HG02759 (cell line): Measurements from ENCODE around the gene AKAP5.

Source experiments
- ATAC-seq: cut with Tn5 transposase; IDR thresholded peaks from one replicate; pipeline ENCODE4 v1.9.1; 2021; ENCODE audit warnings: mild to moderate bottlenecking, moderate library complexity; ENCODE audit not compliant: unreplicated experiment

Gene AKAP5

DNA sequence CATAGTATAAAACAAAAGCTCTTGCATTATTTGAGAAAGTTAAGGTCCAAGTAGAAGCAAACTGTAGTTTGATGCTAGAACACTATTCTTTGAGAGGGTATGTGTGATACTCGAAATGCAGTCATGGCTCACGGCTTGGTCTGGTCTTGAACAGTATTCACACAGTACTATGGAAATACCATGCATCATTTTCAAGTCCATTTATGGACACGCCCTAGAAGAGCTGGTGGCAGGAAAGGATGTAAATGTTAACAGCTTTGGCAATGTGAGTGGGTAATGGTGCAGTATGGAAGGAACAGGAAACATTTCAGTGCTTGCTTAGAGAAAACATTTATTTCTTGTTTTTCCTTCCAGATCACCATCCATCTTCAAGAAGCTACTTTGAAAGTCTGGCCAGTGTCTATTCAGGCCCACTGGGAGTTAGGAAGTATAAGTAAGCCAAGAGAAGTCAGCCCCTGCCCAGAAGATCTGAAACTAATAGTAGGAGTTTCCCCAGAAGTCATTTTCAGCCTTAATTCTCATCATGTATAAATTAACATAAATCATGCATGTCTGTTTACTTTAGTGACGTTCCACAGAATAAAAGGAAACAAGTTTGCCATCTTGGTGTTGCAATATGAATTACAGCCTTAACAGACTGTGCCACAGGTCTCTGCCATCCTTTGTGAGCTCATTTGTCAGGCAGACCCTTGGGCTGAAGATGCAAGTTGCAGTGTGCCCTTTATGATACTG lies 5.7 kb upstream of the AKAP5 start:
- ATAC-seq: no peak

DNA sequence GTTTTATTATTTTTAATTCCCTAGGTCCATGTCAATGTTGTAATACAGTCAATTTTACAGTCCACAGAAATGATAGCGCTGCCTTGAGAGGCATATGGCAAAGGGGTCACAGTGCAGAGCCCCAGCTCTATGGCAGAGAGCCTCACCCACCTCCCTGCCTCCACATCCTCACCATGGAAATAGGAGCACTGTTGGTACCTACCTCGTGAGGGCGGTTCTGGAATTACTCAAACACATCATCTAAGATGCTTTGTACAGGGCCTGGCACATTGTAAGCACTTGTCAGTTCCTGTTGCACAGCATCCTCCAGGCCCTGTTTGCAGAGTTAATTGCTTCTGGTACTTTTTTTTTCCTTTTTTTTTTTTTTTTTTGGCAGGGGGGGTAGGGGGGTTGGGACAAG lies 4.1 kb upstream of the AKAP5 start:
- ATAC-seq: no peak

DNA sequence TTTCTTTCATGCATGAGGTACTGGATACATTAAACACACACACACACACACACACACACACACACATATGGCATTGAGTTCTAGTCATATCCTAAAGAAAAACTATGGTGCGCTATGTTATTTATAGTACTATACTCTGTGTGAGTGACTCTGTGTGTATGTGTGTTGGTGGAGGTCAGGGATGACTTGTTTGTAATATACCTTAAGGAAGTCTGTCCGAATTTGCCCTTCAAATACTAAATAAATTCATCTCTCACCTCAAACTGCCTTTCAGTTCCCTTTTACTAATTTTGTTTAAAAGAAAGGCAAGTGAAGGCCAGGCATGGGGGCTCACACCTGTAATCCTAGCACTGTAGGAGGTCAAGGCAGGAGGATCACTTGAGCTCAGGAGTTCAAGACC lies 2.1 kb upstream of the AKAP5 start:
- ATAC-seq: no peak

DNA sequence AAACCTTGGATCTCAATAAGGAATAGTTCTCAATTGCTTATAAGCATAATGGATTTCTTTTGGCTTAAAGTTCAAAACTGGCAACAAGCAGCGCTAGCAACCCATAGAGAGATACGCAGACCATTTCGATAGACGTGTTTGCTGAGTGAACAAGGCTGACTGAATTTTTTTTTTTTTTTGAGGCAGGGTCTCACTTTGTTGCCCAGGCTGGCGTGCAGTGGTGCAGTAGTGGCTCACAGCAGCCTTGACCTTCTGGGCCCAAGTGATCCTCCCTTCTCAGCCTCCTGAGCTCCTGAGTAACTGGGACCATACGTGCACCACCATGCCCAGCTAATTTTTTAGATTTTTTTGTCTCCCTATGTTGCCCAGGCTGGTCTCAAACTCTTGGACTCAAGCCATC lies 1.4 kb upstream of the AKAP5 start:
- no peak for ATAC-seq

DNA sequence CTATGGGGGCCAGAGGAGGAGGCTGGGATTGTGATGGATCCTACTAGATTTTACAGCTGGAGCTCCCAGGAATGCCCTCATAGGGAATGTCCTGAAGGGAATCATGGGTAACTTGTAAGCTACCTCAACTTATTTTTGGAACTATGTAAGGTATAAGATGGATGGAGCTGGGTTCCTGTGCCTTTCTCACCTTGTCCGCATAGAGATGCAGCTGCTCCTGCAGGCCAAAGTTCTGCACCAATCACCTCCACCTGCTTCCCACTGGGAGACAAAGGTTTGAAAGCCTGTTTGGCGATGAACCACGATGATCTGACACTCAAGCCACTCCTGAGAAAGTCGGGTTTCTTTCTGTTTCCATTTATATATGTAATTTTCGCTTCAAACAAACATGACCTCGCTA lies 648 bp upstream of the AKAP5 start:
- ATAC-seq: no peak

DNA sequence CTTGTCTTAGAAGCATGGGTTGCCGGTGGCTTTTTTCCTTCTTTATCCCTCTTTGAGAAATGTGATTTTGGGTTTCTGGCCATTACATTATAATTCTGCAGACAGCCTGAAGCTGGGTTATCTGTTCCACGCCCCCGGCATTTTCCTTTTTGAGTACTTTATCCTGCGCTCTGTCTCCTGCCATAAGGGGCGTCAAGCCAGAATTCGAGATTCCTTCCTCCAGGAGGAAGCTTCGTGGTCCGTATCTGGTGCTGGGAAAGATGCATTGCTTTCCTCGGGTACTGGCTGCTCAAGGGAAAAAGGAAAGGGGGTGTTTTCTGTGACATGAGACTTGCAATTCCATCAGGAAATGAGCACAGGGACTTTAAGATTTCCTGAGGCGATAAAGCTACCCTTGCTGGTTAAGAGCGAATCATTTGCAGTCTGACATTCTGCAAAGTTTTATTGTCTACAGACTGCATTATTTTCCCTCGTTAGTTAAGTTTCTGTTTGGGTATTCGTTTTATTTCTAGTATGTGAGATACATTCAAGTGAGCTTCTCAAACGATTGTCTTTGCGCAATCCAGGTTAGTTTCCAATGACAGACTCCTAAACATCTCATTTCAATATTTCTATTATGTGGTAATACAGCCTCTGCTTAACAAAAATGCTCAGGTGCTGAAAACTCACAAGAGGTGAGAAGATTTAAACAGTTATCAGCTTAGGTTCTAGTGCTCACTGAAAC lies 694 bp downstream of the AKAP5 start:
- no peak for ATAC-seq

DNA sequence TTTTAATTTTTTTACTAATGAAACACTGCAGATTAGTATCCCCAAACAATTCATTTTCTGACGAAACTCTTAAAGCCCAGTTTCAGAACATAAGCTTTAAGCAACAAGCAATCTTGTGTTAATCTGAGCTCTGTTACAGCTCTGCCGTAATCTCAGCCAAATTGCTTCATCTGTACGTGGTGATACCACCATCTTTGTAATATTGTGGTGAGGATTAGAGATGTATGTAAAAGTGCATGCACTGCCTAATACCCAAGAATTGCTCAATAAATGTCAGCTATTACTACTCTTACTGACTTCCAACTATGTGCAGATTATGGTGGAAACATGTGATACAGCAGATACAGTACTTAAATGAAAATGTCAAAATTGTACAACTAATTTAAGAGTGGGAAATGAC lies 1.8 kb downstream of the AKAP5 start:
- no peak for ATAC-seq

DNA sequence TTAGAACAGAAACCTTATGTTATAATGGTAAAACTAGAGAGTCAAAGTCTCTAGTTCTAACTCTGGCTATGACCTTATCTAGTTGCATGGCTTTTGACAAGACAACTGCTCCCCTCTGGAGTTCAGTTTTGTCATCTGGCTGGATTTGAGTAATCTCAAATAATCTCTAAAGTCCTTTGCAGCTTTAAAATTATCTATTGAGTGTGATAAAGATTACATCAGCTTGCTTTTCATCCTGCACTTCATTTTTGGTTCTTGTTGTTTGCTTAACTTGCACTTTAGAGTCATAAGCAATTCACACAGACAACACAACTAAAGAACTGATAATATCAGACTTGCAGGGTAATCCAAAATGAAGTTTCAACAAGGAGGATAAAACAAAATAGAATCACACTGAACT lies 2.3 kb downstream of the AKAP5 start:
- no peak for ATAC-seq

DNA sequence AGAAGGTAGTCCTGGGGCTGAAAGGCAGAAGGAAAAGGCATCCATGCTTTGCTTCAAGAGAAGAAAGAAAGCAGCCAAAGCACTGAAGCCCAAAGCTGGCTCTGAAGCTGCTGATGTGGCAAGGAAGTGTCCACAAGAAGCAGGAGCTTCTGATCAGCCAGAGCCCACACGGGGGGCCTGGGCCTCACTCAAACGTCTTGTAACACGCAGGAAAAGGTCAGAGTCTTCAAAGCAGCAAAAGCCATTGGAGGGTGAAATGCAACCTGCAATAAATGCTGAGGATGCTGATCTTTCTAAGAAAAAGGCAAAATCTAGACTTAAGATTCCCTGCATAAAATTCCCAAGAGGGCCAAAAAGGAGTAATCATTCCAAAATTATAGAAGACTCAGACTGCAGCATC lies 3.2 kb downstream of the AKAP5 start:
- ATAC-seq: no peak

DNA sequence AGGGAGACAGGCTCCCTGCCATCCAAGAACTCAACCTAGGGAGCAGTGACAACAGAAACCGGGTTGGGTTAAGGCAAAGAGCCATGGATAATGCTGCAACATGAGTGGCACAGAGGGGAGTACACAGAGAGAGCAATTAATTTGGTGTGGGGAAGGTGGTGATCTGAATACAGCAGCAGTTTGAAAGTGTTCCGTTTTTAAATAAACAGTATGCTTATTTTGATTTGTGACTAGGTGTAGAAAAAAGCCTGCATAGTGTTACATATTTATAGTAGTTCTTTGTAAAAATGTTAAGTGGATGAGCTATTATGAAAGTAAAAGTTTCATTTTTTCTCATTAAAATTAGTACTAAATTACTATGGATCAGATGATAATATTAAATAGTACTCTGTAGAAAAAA lies 8.7 kb downstream of the AKAP5 start:
- ATAC-seq: no peak

DNA sequence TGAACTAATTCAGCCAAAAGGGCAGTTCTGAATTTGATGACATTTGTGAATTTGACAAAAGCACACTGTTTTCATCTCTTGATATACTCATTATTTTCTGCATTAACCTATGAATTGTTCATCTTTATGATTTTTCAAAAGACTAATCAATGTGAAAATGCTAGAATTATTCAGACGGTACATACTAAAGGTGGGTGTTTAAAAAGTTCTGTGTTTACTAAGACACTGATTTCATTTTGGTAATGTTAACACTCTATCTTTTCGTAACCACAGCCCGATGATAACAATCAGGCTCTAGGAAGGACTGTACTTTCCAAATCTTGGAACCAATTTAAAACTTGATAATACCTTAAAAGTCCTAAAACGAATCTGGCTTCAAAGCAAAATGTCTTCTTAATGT lies 9.4 kb downstream of the AKAP5 start:
- no peak for ATAC-seq

DNA sequence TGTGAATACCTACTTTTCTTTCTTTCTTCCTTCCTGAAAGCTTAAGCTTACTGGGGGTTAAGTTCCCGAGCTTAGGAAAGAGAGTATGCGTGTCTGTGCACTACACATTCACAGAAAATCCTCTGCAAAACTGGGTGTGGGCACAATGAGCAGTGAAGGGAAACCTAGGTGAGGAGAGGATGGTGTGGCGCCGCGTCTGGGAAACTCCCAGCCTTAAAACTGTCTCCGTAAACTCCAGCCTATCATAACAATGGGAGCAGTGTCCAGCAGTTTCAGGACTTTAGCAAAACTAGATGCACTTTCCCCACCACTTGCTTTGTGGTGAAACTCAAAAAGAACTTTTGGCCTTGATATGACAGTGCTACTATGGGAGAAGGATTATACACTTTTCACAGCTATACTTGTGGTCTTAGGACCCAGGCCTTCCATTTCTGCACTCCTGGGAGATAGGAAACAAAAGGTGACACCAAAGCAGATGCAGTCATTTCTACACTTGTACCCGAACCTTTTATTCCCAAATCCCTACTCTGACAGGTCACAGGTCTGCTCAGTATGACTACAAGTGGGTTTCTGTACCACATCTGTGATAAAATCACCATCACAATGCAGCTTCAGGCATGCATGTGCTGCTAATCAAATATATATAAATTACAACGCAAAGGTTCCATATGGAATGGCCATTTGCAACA lies 10.4 kb downstream of the AKAP5 start:
- no peak for ATAC-seq

DNA sequence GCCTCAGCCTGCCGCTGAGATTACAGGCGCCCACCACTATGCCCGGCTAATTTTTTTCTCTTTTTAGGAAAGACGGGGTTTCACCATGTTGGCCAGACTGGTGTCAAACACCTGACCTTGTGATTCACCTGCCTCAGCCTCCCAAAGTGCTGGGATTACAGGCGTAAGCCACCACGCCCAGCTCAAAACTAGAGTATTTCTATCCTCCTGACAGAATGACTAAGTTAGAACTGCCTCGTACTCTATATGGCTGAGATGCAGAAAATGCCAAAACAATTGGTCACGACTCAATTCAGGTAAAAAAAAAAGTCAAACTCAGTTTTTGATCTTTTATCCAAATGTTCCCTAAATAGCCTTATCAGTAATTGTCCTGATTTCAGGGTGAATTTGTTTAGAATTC lies 11.1 kb downstream of the AKAP5 start:
- ATAC-seq: no peak

DNA sequence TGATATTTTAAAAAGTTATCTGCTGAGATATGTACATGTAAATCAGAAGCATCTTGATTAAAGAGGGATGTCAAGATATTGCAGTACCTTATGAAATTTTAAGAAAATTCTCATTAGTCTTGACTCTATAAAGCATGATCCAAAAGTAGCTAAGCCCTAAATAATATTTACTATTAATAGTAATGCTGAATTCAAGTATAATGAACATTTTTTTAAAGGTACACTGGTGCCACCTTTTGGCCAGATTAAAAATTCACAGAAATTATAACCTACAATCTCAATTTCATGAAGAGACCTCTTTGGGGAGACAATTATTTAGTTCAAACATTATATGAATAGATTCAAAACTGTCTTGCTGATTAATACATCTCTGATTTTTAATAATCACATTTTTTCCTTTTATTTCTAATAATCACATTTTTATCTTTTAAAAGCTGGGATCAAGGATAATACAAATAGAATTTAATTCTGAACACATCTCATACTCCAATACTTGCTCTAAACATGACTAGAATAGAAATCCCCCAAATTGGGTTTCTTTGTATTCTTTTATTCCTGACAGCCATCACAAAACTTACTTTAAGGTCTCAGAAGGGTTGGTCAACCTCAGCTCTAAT lies 13.4 kb downstream of the AKAP5 start:
- no peak for ATAC-seq

DNA sequence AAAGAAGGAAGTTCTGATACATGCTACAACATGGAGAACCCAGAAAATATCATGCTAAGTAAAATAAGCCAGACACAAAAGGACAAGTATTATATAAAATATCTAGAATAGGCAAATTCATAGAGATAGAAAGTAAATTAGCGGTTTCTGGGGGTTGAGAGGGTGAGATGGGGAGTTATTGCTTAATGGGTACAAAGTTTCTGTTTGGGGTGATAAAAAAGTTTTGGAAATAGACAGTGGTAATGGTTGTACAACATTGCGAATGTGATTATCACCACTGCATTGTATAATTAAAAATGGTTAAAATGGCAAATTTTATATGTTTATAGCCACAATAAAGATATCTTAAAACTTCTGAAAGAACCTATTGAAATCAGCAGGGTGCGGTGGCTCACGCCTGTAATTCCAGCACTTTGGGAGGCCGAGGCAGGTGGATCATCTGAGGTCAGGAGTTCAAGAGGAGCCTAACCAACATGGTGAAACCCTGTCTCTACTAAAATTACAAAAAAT lies 23.3 kb downstream of the AKAP5 start:
- ATAC-seq: no peak

DNA sequence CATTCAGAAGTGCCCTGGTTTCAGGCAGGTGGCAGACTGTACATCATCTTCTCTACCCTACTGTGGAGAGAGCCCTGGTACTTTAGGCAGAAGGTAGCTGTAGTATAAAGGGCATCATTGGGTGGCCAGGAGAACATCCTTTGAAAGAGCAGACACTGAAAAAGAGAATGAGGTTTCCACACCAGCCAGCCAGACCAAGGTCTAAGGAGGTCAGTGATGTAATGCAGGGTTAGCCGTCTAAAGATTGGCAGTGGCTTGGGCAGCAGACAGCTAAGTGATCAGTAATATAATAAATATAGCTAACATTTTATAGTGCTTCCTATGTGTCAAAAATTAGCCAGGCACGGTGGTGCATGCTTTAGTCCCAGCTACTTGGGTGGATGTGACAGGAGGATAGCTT lies 26.3 kb downstream of the AKAP5 start:
- no peak for ATAC-seq

DNA sequence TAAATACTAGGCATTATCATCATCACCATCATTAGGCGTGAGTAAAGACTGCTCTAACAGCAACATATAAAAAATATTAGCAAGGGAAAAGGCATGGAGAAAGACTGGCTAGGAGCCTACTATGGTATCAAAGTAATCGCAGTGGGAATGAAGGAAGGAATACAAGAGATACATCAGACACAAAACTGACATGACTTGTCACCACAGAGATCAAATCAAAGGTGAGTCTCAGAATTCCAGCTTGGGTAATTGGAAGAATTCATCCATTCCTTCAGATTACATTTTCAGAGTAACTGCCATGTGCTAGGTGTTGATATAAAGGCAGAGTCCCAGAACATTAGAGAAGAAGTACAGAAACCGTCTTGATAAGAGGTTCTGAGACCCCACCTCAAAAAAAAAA lies 28.2 kb downstream of the AKAP5 start:
- no peak for ATAC-seq

DNA sequence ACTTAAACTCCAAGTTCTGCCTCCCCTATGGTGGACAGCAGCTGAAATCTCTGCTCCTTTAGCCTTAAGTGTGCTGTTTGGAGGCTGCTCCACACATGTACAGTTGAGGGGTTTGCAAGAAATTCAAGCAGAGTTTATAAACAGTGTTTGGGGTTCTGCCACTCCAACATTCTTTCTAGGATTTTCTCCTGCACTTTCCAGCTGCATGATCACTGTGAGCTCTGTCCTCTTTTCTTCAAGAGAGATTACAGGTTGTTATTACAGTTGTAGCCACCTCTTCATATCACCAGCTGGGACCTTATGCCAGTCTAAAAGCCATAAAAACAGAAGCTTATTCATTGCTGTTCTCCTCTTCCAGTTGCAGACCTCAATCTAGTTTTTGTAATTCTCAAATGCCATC lies 30.0 kb downstream of the AKAP5 start:
- no peak for ATAC-seq

DNA sequence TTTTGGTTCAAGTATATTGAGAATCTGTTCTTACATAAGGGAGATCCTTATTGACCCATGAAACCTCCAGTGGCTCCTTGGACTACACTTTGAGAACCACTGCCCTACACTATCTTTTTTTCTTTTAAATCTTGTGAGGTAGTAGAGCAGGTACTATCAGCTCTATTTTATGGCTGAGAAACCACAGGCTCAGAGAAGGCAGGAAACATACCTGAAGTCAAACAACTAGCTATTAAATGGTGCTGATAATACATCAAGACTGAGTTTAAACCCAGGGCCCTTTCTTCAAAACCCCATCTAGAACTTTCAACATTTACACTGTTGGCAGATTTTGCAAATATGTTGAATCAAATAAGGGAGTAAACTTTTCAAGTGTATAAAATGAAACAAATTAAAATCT lies 31.5 kb downstream of the AKAP5 start:
- no peak for ATAC-seq

DNA sequence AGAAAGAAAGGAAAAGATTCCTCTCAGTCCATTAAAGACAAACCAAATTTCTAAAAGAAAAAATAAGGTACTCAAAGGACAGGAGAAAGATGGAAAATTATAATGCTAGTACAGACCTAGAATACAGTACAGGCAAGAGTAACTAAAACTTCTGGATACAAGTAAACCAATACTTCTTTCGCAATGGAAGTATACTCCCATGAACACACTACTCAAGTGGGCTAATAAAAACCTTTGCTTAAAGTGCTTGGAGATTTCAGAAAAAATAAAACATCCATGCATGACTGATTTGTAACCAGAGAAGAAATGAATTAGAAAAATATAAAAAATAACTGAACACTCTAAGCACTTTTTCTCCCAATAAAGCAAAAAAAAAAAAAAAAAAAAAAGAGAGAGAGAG lies 34.8 kb downstream of the AKAP5 start:
- ATAC-seq: no peak

DNA sequence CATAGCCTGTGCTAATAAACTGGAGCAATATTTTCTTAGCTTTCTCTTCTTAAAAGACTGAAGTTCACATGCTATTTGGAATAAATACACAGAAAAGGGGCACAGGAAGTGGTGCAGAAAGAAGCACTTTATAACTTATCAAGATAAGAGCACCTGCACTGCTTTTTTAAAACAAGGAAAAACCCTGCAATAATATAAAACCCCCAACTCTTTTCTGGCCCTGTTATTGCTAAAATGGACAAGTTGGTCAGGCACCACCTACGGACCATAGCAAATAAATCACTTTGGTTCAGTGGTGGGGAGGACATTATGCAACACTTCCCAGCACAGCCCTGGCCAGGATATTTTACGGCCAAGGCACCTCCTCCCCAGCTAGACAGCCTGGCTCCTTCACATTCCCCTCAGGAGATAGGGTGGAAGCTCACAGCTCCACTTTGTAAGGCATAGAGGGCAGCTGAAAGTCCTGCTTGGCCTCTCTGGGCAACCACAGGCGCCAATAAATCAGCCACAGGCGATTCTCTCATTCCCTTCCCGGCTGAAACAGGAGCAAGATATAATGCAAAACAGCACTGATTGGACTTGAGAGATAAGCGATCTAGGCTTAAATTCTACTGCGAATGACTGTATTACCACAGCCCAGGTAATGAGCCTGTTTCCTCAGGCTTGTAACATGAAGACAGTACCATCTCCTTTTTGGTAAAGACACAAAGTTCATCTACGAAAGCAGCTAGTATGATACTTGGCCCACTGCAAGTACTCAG lies 36.3 kb downstream of the AKAP5 start:
- ATAC-seq: no peak
